ENCODE data around the gene PTX4. TPM values are rescaled to one million over a fixed set of nuclear protein-coding genes. Genes with fewer than 3 reads are reported as not detected.

PTX4 gene
- total RNA-seq, 1 donor from 2014 or later = not detected

- H3K4me1 Mint-ChIP-seq (ENCODE audit: low read depth) = peaks cover 8% of the 10 kb centered on the region
- TF ChIP-seq CTCF (IDR thresholded peaks at IDR 0.05; ENCODE audit: unreplicated experiment) = no peak
- H3K9me3 Mint-ChIP-seq (ENCODE audit: low read depth) = no peaks in the 10 kb centered on the region
- peaks cover 16% of the 10 kb centered on the region for H3K27me3 Mint-ChIP-seq
- peaks cover 2% of the 10 kb centered on the region for H3K36me3 Mint-ChIP-seq (ENCODE audit: insufficient read depth)
- no peak for DNase-seq (ENCODE audit: low spot score, unreplicated experiment)
- no peak overlapping the region for H3K4me3 Mint-ChIP-seq (ENCODE audit: low read depth)
- no peak overlapping the region for H3K27ac Mint-ChIP-seq
Measured at GRCh38 chr16:1477033-1477432, 11.7 kb downstream of the PTX4 start.

GRCh38 chr16:1475552-1476114, 13.1 kb downstream of the PTX4 start:
- no peak for TF ChIP-seq CTCF (IDR thresholded peaks at IDR 0.05; ENCODE audit: unreplicated experiment)
- Mint-ChIP-seq H3K4me3 (ENCODE audit: low read depth) (peak overlapping the region; percentile 70), H3K4me1 (ENCODE audit: low read depth) (peaks cover 8% of the 10 kb centered on the region), H3K27me3 (peaks cover 3% of the 10 kb centered on the region), H3K9me3 (ENCODE audit: low read depth) (no peaks in the 10 kb centered on the region), H3K27ac (peak overlapping the region; percentile 88), H3K36me3 (ENCODE audit: insufficient read depth) (peaks cover 2% of the 10 kb centered on the region)
- no peak for DNase-seq (ENCODE audit: low spot score, unreplicated experiment)

- Mint-ChIP-seq H3K27ac (peak within 1 kb of the TSS; percentile 88), H3K9me3 (ENCODE audit: low read depth) (no peaks in the 10 kb centered on the region)
Measured at GRCh38 chr16:1474796-1475551, 13.8 kb downstream of the PTX4 start, which contains the start of gene CLCN7. TSS of gene CLCN7 (minus strand) at chr16:1475028. CDS start at chr16:1474974, 54 bp downstream.

GRCh38 chr16:1474082-1474795, 14.5 kb downstream of the PTX4 start:
- Mint-ChIP-seq H3K4me3 (ENCODE audit: low read depth) (peak overlapping the region; percentile 76), H3K27me3 (peaks cover 3% of the 10 kb centered on the region), H3K4me1 (ENCODE audit: low read depth) (peaks cover 8% of the 10 kb centered on the region), H3K36me3 (ENCODE audit: insufficient read depth) (peaks cover 2% of the 10 kb centered on the region), H3K27ac (peak overlapping the region; percentile 88), H3K9me3 (ENCODE audit: low read depth) (no peaks in the 10 kb centered on the region)
- TF ChIP-seq CTCF (IDR thresholded peaks at IDR 0.05; ENCODE audit: unreplicated experiment) = no peak
- DNase-seq (ENCODE audit: low spot score, unreplicated experiment) = no peak

More at GRCh38 chr16:1474796-1475551, 13.8 kb downstream of the PTX4 start, which contains the start of gene CLCN7:
- DNase-seq (ENCODE audit: low spot score, unreplicated experiment) = peak; percentile 80
- no peak for TF ChIP-seq CTCF (IDR thresholded peaks at IDR 0.05; ENCODE audit: unreplicated experiment)
- H3K27me3 Mint-ChIP-seq = peaks cover 3% of the 10 kb centered on the region
- H3K4me1 Mint-ChIP-seq (ENCODE audit: low read depth) = peaks cover 8% of the 10 kb centered on the region
- peak within 1 kb of the TSS; percentile 76 for H3K4me3 Mint-ChIP-seq (ENCODE audit: low read depth)
- H3K36me3 Mint-ChIP-seq (ENCODE audit: insufficient read depth) = peaks cover 2% of the 10 kb centered on the region

- peaks cover 2% of the 10 kb centered on the region for H3K36me3 Mint-ChIP-seq (ENCODE audit: insufficient read depth)
- H3K4me3 Mint-ChIP-seq (ENCODE audit: low read depth) = peak overlapping the region; percentile 68
- H3K9me3 Mint-ChIP-seq (ENCODE audit: low read depth) = no peaks in the 10 kb centered on the region
- peaks cover 8% of the 10 kb centered on the region for H3K4me1 Mint-ChIP-seq (ENCODE audit: low read depth)
- no peak for DNase-seq (ENCODE audit: low spot score, unreplicated experiment)
- peak overlapping the region; percentile 82 for H3K27ac Mint-ChIP-seq
- peaks cover 3% of the 10 kb centered on the region for H3K27me3 Mint-ChIP-seq
- TF ChIP-seq CTCF (IDR thresholded peaks at IDR 0.05; ENCODE audit: unreplicated experiment) = no peak
Measured at GRCh38 chr16:1472974-1473373, 15.8 kb downstream of the PTX4 start.

All from progenitor cell of endocrine pancreas (in vitro differentiated cells).